Endothelial cell of umbilical vein (primary cell): Measurements from ENCODE around the gene SNED1. TPM values are rescaled to one million over a fixed set of nuclear protein-coding genes. Genes with fewer than 3 reads are reported as not detected.

ENCODE experiments used
- BruUV-seq: library from RNA; stranded (reverse); fragments of 400-500 nt; replicated peaks from 2 replicates; lab custom pipeline; 2021; lab: Mats Ljungman, UMichigan
- CTCF ChIA-PET: fragments of 300-600, 350-600 bp; sonication (Branson Sonifier 250); formaldehyde crosslinking; loops from one replicate; lab custom pipeline; 2021; ENCODE audit warnings: antibody characterized with exemption, inconsistent platforms; lab: Charles Lee
- POLR2A ChIA-PET: fragments of 300-600, 350-600 bp; sonication (Branson Sonifier 250); formaldehyde crosslinking; loops from one replicate; lab custom pipeline; 2021; ENCODE audit warnings: antibody characterized with exemption, inconsistent platforms; lab: Charles Lee
- DNase-seq: peaks from one replicate; pipeline ENCODE4 v3.0.0-alpha.2; 2011; ENCODE audit warnings: low read depth, low spot score
- FAIRE-seq: peaks from 2 replicates; lab custom pipeline; 2011; peaks lifted over from hg19 to GRCh38; lab: Jason Lieb, UNC
- H2AFZ ChIP-seq: 2 replicates; pipeline ENCODE4 v1.6.0; 2012; ENCODE audit warnings: low read depth, low read length, control low read depth, inconsistent platforms
- H3K27ac ChIP-seq: 2 replicates; pipeline ENCODE4 v1.5.1; 2011; ENCODE audit warnings: low read depth, mild to moderate bottlenecking, control low read depth, low read length, moderate library complexity; ENCODE audit not compliant: insufficient read depth
- H3K27me3 ChIP-seq, 2 experiments: 2 replicates each; pipeline versions ENCODE4 v1.6.0 to v1.6.1; 2011; ENCODE audit warnings: low read length in 2 of 2, mixed read lengths in 1 of 2; ENCODE audit not compliant: control insufficient read depth in 2 of 2, insufficient read depth in 2 of 2
- H3K36me3 ChIP-seq, 2 experiments: 2 replicates in 1 of 2; 3 replicates in 1 of 2; pipeline ENCODE4 v1.5.1; 2011; ENCODE audit warnings: low read length in 2 of 2, mild to moderate bottlenecking in 1 of 2, moderate library complexity in 1 of 2; ENCODE audit not compliant: control insufficient read depth in 2 of 2, insufficient read depth in 2 of 2; ENCODE audit errors: extremely low read depth in 1 of 2
- H3K4me1 ChIP-seq: 3 replicates; pipeline ENCODE4 v1.5.1; 2011; ENCODE audit warnings: mild to moderate bottlenecking, low read length; ENCODE audit not compliant: control insufficient read depth, insufficient read depth; ENCODE audit errors: extremely low read depth
- H3K4me2 ChIP-seq: 2 replicates; pipeline ENCODE4 v1.6.1; 2011; ENCODE audit warnings: low read length, control low read depth, mixed read lengths; ENCODE audit not compliant: insufficient read depth
- H3K4me3 ChIP-seq, 3 experiments: fragments of 200-600 bp in 1 of 3; sonication (generic), shearing (Covaris generic) in 1 of 3; replicated peaks in 1 of 3; 2 replicates each; pipeline ENCODE4 v1.5.1; 2011 to 2016; ENCODE audit warnings: control low read depth in 3 of 3, low read length in 3 of 3, mild to moderate bottlenecking in 2 of 3, inconsistent platforms in 1 of 3, low read depth in 1 of 3, moderate library complexity in 1 of 3; ENCODE audit not compliant: insufficient read depth in 1 of 3
- H3K79me2 ChIP-seq: 2 replicates; pipeline ENCODE4 v1.6.0; 2012; ENCODE audit warnings: low read length, inconsistent platforms; ENCODE audit not compliant: control insufficient read depth, insufficient read depth
- H3K9ac ChIP-seq: replicated peaks from 2 replicates; pipeline ENCODE3; 2011; ENCODE audit warnings: low read length, control low read depth; ENCODE audit not compliant: insufficient read depth; ENCODE audit errors: extremely low read depth
- H3K9me1 ChIP-seq: replicated peaks from 3 replicates; pipeline ENCODE4 v1.6.0; 2011; ENCODE audit warnings: mild to moderate bottlenecking, low read length; ENCODE audit not compliant: control insufficient read depth, insufficient read depth; ENCODE audit errors: extremely low read depth
- H3K9me3 ChIP-seq: replicated peaks from 2 replicates; pipeline ENCODE4 v1.5.1; 2012; ENCODE audit warnings: low read length, inconsistent platforms; ENCODE audit not compliant: control insufficient read depth, insufficient read depth
- H4K20me1 ChIP-seq: replicated peaks from 2 replicates; pipeline ENCODE3; 2011; ENCODE audit warnings: mild to moderate bottlenecking, low read length; ENCODE audit not compliant: control insufficient read depth, insufficient read depth; ENCODE audit errors: extremely low read depth
- EZH2 ChIP-seq: IDR thresholded peaks from 2 replicates; pipeline ENCODE4 v1.6.1; 2012; ENCODE audit warnings: borderline replicate concordance, low read depth, mild to moderate bottlenecking, moderate library complexity, low read length, inconsistent platforms; ENCODE audit not compliant: severe bottlenecking
- FOS ChIP-seq: IDR thresholded peaks from 2 replicates; pipeline ENCODE4 v1.6.1; 2011; ENCODE audit warnings: mild to moderate bottlenecking, low read length, moderate library complexity, borderline replicate concordance; ENCODE audit not compliant: insufficient read depth
- GATA2 ChIP-seq: IDR thresholded peaks from 2 replicates; pipeline ENCODE4 v1.7.0; 2011; ENCODE audit warnings: low read depth, mild to moderate bottlenecking, moderate library complexity, mixed read lengths, low read length; ENCODE audit not compliant: insufficient read length, insufficient read depth
- JUN ChIP-seq: IDR thresholded peaks from 2 replicates; pipeline ENCODE4 v1.6.1; 2011; ENCODE audit warnings: borderline replicate concordance, low read depth; ENCODE audit not compliant: insufficient read length, insufficient read depth
- MYC ChIP-seq: IDR thresholded peaks from one replicate; pipeline ENCODE4 v1.6.1; 2011; ENCODE audit warnings: mild to moderate bottlenecking, low read depth, low read length
- POLR2A ChIP-seq: IDR thresholded peaks from 2 replicates; pipeline ENCODE4 v1.6.1; 2012; ENCODE audit warnings: low read depth, mild to moderate bottlenecking, control low read depth, low read length
- POLR2AphosphoS5 ChIP-seq: IDR thresholded peaks from 2 replicates; pipeline ENCODE4 v1.6.1; 2012; ENCODE audit warnings: low read depth, mild to moderate bottlenecking, control low read depth, low read length, moderate library complexity; ENCODE audit not compliant: insufficient read depth
- dilution Hi-C: fragments of 300-500 bp; cut with MboI; formaldehyde crosslinking; loops from one replicate; pipeline ENCODE4 v1.15.0; 2019; ENCODE audit warnings: low sequenced_read_pairs; ENCODE audit not compliant: extremely low pct_ligation_motif_present
- intact Hi-C: fragments of 100-400 bp; cut with micrococcal nuclease; formaldehyde crosslinking; loops from one replicate; pipeline ENCODE4 v1.10.0; 2022
- polyA plus RNA-seq, 4 experiments: library from polyadenylated mRNA; depleted of rRNA in 3 of 4; stranded (reverse) in 3 of 4; unstranded in 1 of 4; fragments of >200 nt; gene quantifications; 2 replicates each; pipeline versions ENCODE4 v1.2.1 to v1.2.3, GENCODE V29; 2011 to 2012; ENCODE audit warnings: missing spikeins in 1 of 4
- total RNA-seq: library from RNA; stranded (reverse); gene quantifications from 2 replicates; pipeline ENCODE4 v1.2.3, GENCODE V29; 2021
- TF ChIP-seq, protein P1 (sequence below), 2 donors: IDR thresholded peaks; 1 replicate in 1 of 2; 2 replicates in 1 of 2; pipeline ENCODE4 v1.5.1; 2011; ENCODE audit warnings: low read length in 2 of 2, mild to moderate bottlenecking in 2 of 2, moderate library complexity in 2 of 2, control low read depth in 1 of 2, inconsistent platforms in 1 of 2, low read depth in 1 of 2; ENCODE audit not compliant: insufficient read depth in 1 of 2; ENCODE audit errors: extremely low read depth in 1 of 2
- TF ChIP-seq, protein P2 (sequence below): IDR thresholded peaks from 2 replicates; pipeline ENCODE4 v1.6.1; 2011; ENCODE audit not compliant: insufficient read depth, insufficient read length

Gene SNED1
- total and polyA plus RNA-seq, 2 donors (not counting 3 experiments of a cell fraction or from before 2014, with no cell fraction given): 14.1 to 17.2 TPM

DNA sequence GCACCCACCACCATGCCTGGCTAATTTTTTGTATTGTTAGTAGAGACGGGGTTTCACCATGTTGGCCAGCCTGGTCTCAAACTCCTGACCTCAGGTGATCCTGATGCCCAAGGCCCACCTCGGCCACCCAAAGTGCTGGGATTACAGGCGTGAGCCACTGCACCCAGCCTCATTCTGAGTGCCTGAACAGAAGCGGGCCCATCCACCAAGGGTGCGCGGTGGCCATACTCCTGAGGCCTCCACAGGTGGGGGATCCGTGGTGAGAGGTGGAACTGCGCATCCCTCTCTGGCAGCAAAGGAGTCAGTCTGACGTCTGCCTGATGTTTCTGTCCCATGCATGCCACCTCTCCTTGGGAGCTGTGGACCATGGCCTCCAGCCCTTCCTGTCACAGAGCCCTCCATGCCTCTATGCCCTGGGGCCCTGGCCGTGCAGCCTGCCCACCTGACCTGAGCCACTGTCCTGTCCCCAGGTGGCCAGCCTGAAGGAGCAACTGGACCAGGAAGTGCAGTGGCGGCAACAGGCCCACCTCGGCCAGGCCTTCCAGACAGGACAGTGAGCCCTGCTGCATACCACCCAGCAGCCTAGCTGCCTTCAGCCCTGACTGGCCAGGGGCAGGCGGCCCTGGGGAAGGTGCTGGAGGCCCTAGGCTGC is 7.6 kb upstream of the SNED1 start:
- Histone ChIP-seq H3K4me1 (peaks cover 30% of the 10 kb centered on the region), H3K27ac (peak overlapping the region; percentile 73), H3K4me3 (no peak overlapping the region), H3K27me3 (no peaks in the 10 kb centered on the region), H3K79me2 (no peaks in the 10 kb centered on the region), H3K4me2 (no peak overlapping the region), H3K36me3 (no peaks in the 10 kb centered on the region), H4K20me1 (no peaks in the 10 kb centered on the region), H3K9ac (peak overlapping the region; percentile 21), H3K9me1 (no peaks in the 10 kb centered on the region), H2AFZ (peak overlapping the region; percentile 20), H3K9me3 (no peaks in the 10 kb centered on the region)
- no peak for FAIRE-seq
- intact Hi-C loops (loop anchor here (1.0 to 10.0 kb wide), 6 partner anchors 19 to 426 kb away; partner anchors contain the start of genes DUSP28, HDLBP, MTERF4 and PPP1R7), dilution Hi-C loops (no loop called here)
- TF ChIP-seq EZH2: no peak
- TF ChIP-seq, protein P1, sequence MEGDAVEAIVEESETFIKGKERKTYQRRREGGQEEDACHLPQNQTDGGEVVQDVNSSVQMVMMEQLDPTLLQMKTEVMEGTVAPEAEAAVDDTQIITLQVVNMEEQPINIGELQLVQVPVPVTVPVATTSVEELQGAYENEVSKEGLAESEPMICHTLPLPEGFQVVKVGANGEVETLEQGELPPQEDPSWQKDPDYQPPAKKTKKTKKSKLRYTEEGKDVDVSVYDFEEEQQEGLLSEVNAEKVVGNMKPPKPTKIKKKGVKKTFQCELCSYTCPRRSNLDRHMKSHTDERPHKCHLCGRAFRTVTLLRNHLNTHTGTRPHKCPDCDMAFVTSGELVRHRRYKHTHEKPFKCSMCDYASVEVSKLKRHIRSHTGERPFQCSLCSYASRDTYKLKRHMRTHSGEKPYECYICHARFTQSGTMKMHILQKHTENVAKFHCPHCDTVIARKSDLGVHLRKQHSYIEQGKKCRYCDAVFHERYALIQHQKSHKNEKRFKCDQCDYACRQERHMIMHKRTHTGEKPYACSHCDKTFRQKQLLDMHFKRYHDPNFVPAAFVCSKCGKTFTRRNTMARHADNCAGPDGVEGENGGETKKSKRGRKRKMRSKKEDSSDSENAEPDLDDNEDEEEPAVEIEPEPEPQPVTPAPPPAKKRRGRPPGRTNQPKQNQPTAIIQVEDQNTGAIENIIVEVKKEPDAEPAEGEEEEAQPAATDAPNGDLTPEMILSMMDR (IDR thresholded peaks at IDR 0.05; ENCODE audit: extremely low read depth in 1 of 2, insufficient read depth in 1 of 2, low read depth in 1 of 2, low read length in 2 of 2): no peak
- TF ChIP-seq MYC: no peak
- TF ChIP-seq, protein P2, sequence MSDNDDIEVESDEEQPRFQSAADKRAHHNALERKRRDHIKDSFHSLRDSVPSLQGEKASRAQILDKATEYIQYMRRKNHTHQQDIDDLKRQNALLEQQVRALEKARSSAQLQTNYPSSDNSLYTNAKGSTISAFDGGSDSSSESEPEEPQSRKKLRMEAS: no peak
- TF ChIP-seq FOS: no peak
- TF ChIP-seq JUN: no peak
- no peak for TF ChIP-seq GATA2
- no peak for TF ChIP-seq POLR2A
- no peak for TF ChIP-seq POLR2AphosphoS5
- DNase-seq: no peak
- POLR2A ChIA-PET: interaction anchor here (0.7 to 1.5 kb wide), 2 partner anchors 19 to 324 kb away, joined by 3 read pairs; no protein-coding TSS in a partner anchor
- BruUV-seq: no TSS peak
- CTCF ChIA-PET: interaction anchor here (1.0 to 2.2 kb wide), 8 partner anchors 7 to 140 kb away, joined by 3 to 26 read pairs (median 8); no protein-coding TSS in a partner anchor
